Activated naive CD8-positive, alpha-beta T cell treated with anti-CD3 and anti-CD28 coated beads, Interleukin-2, amount 50 U/mL, for 24 hours (primary cell): Measurements from ENCODE around the gene ATP1A2.

Experiments
- ATAC-seq: fragments of 150-1000 bp; cut with Tn5 transposase; one replicate; pipeline ENCODE4 v1.10.0; 2021
- DNase-seq: peaks from one replicate; pipeline ENCODE4 v3.0.0; 2021
- H3K27ac Mint-ChIP-seq: one replicate; pipeline ENCODE4 v1.8.0; 2021; ENCODE audit warnings: mild to moderate bottlenecking, mixed read lengths
- H3K27me3 Mint-ChIP-seq: one replicate; pipeline ENCODE4 v1.8.0; 2021; ENCODE audit warnings: mixed read lengths
- H3K36me3 Mint-ChIP-seq: one replicate; pipeline ENCODE4 v1.8.0; 2021; ENCODE audit warnings: low read depth, mixed read lengths
- H3K4me1 Mint-ChIP-seq: one replicate; pipeline ENCODE4 v1.8.0; 2021; ENCODE audit warnings: mixed read lengths
- H3K4me3 Mint-ChIP-seq: one replicate; pipeline ENCODE4 v1.8.0; 2021; ENCODE audit warnings: mild to moderate bottlenecking, moderate library complexity, mixed read lengths
- H3K9me3 Mint-ChIP-seq: one replicate; pipeline ENCODE4 v1.8.0; 2021; ENCODE audit warnings: mixed read lengths

Gene ATP1A2

GRCh38 chr1:160081261-160081936 lies 34.2 kb upstream of the ATP1A2 start, which contains the start of gene KCNJ9:
Gene KCNJ9 (plus strand): TSS chr1:160081538. CDS start chr1:160084031, 2,493 bp downstream.
- no peak within 1 kb of the TSS for H3K27ac Mint-ChIP-seq
- no peaks in the 10 kb centered on the region for H3K9me3 Mint-ChIP-seq
- no peak for ATAC-seq
- peaks cover 54% of the 10 kb centered on the region for H3K27me3 Mint-ChIP-seq
- H3K36me3 Mint-ChIP-seq, result peaks cover 13% of the 10 kb centered on the region
- H3K4me1 Mint-ChIP-seq, result peaks cover 26% of the 10 kb centered on the region
- no peak within 1 kb of the TSS for H3K4me3 Mint-ChIP-seq
- no peak for DNase-seq

- peaks cover 26% of the 10 kb centered on the region for H3K4me1 Mint-ChIP-seq
- peaks cover 46% of the 10 kb centered on the region for H3K27me3 Mint-ChIP-seq
- H3K4me3 Mint-ChIP-seq, result no peak overlapping the region
- peaks cover 15% of the 10 kb centered on the region for H3K36me3 Mint-ChIP-seq
- DNase-seq (no peak), ATAC-seq (no peak)
- no peaks in the 10 kb centered on the region for H3K9me3 Mint-ChIP-seq
- no peak overlapping the region for H3K27ac Mint-ChIP-seq
These were observed 33.1 kb upstream of the ATP1A2 start for GRCh38 chr1:160082487-160082886.

GRCh38 chr1:160082926-160083325 lies 32.6 kb upstream of the ATP1A2 start:
- Mint-ChIP-seq H3K27me3 (peaks cover 43% of the 10 kb centered on the region), H3K9me3 (no peaks in the 10 kb centered on the region), H3K4me3 (no peak overlapping the region), H3K27ac (no peak overlapping the region), H3K36me3 (peaks cover 15% of the 10 kb centered on the region), H3K4me1 (peaks cover 26% of the 10 kb centered on the region)
- DNase-seq, result no peak
- ATAC-seq, result no peak

GRCh38 chr1:160083968-160084770 lies 31.4 kb upstream of the ATP1A2 start:
- peak; percentile 77 for DNase-seq
- H3K27me3 Mint-ChIP-seq, result peaks cover 36% of the 10 kb centered on the region
- H3K4me3 Mint-ChIP-seq, result peak overlapping the region; percentile 52
- ATAC-seq, result peak; percentile 60
- H3K4me1 Mint-ChIP-seq, result peaks cover 23% of the 10 kb centered on the region
- H3K36me3 Mint-ChIP-seq, result peaks cover 15% of the 10 kb centered on the region
- no peaks in the 10 kb centered on the region for H3K9me3 Mint-ChIP-seq
- H3K27ac Mint-ChIP-seq, result no peak overlapping the region

GRCh38 chr1:160084771-160085321 lies 30.7 kb upstream of the ATP1A2 start:
- Mint-ChIP-seq H3K36me3 (peaks cover 15% of the 10 kb centered on the region), H3K27me3 (peaks cover 31% of the 10 kb centered on the region), H3K9me3 (no peaks in the 10 kb centered on the region), H3K4me1 (peaks cover 22% of the 10 kb centered on the region), H3K27ac (no peak overlapping the region), H3K4me3 (no peak overlapping the region)
- ATAC-seq (no peak), DNase-seq (no peak)

- DNase-seq (peak; percentile 87), ATAC-seq (peak; percentile 52)
- no peak overlapping the region for H3K27ac Mint-ChIP-seq
- H3K27me3 Mint-ChIP-seq, result peaks cover 20% of the 10 kb centered on the region
- no peaks in the 10 kb centered on the region for H3K9me3 Mint-ChIP-seq
- peaks cover 15% of the 10 kb centered on the region for H3K36me3 Mint-ChIP-seq
- H3K4me1 Mint-ChIP-seq, result peaks cover 12% of the 10 kb centered on the region
- no peak overlapping the region for H3K4me3 Mint-ChIP-seq
These were observed 29.7 kb upstream of the ATP1A2 start for GRCh38 chr1:160085686-160086455.

GRCh38 chr1:160086456-160086892 lies 29.1 kb upstream of the ATP1A2 start:
- DNase-seq, result no peak
- Mint-ChIP-seq H3K27ac (no peak overlapping the region), H3K4me1 (peaks cover 7% of the 10 kb centered on the region), H3K9me3 (no peaks in the 10 kb centered on the region), H3K36me3 (peaks cover 15% of the 10 kb centered on the region), H3K4me3 (no peak overlapping the region), H3K27me3 (peaks cover 15% of the 10 kb centered on the region)
- no peak for ATAC-seq

- DNase-seq, result no peak
- H3K36me3 Mint-ChIP-seq, result peaks cover 18% of the 10 kb centered on the region
- H3K27ac Mint-ChIP-seq, result no peak overlapping the region
These were observed 28.4 kb upstream of the ATP1A2 start for GRCh38 chr1:160087118-160087662.

GRCh38 chr1:160089883-160090282 lies 25.7 kb upstream of the ATP1A2 start:
- Mint-ChIP-seq H3K4me1 (peaks cover 5% of the 10 kb centered on the region), H3K36me3 (peaks cover 13% of the 10 kb centered on the region), H3K27ac (no peak overlapping the region), H3K9me3 (no peaks in the 10 kb centered on the region), H3K4me3 (no peak overlapping the region), H3K27me3 (no peaks in the 10 kb centered on the region)
- ATAC-seq (no peak), DNase-seq (no peak)

More at GRCh38 chr1:160087118-160087662, 28.4 kb upstream of the ATP1A2 start:
- Mint-ChIP-seq H3K9me3 (no peaks in the 10 kb centered on the region), H3K4me1 (peaks cover 7% of the 10 kb centered on the region), H3K27me3 (peaks cover 10% of the 10 kb centered on the region), H3K4me3 (no peak overlapping the region)
- ATAC-seq, result no peak

- peaks cover 5% of the 10 kb centered on the region for H3K4me1 Mint-ChIP-seq
- H3K9me3 Mint-ChIP-seq, result no peaks in the 10 kb centered on the region
- ATAC-seq, result no peak
- H3K36me3 Mint-ChIP-seq, result peaks cover 7% of the 10 kb centered on the region
- H3K27me3 Mint-ChIP-seq, result no peaks in the 10 kb centered on the region
- H3K4me3 Mint-ChIP-seq, result no peak overlapping the region
- no peak overlapping the region for H3K27ac Mint-ChIP-seq
- DNase-seq, result no peak
These were observed 24.8 kb upstream of the ATP1A2 start for GRCh38 chr1:160090760-160091159.

GRCh38 chr1:160091666-160092223 lies 23.8 kb upstream of the ATP1A2 start:
- ATAC-seq (no peak), DNase-seq (no peak)
- Mint-ChIP-seq H3K4me3 (no peak overlapping the region), H3K9me3 (no peaks in the 10 kb centered on the region), H3K4me1 (peaks cover 15% of the 10 kb centered on the region), H3K27ac (no peak overlapping the region), H3K27me3 (no peaks in the 10 kb centered on the region), H3K36me3 (peaks cover 5% of the 10 kb centered on the region)

- no peak overlapping the region for H3K27ac Mint-ChIP-seq
- no peaks in the 10 kb centered on the region for H3K27me3 Mint-ChIP-seq
- DNase-seq, result no peak
- peaks cover 23% of the 10 kb centered on the region for H3K4me1 Mint-ChIP-seq
- no peak overlapping the region for H3K4me3 Mint-ChIP-seq
- ATAC-seq, result no peak
- no peaks in the 10 kb centered on the region for H3K9me3 Mint-ChIP-seq
- peaks cover 3% of the 10 kb centered on the region for H3K36me3 Mint-ChIP-seq
These were observed 23.0 kb upstream of the ATP1A2 start for GRCh38 chr1:160092366-160093068.

- Mint-ChIP-seq H3K27ac (no peak overlapping the region), H3K36me3 (peaks cover 3% of the 10 kb centered on the region), H3K27me3 (no peaks in the 10 kb centered on the region), H3K9me3 (no peaks in the 10 kb centered on the region), H3K4me3 (no peak overlapping the region), H3K4me1 (peaks cover 26% of the 10 kb centered on the region)
- DNase-seq (no peak), ATAC-seq (no peak)
These were observed 22.5 kb upstream of the ATP1A2 start for GRCh38 chr1:160093069-160093395.
